ENCODE results near the gene PRKG1. TPM values are rescaled to one million over a fixed set of nuclear protein-coding genes. Genes with fewer than 3 reads are reported as not detected.

The PRKG1 gene
- total and polyA plus RNA-seq, 2 donors (not counting 1 experiment from before 2014, with no cell fraction given) = not detected

DNA sequence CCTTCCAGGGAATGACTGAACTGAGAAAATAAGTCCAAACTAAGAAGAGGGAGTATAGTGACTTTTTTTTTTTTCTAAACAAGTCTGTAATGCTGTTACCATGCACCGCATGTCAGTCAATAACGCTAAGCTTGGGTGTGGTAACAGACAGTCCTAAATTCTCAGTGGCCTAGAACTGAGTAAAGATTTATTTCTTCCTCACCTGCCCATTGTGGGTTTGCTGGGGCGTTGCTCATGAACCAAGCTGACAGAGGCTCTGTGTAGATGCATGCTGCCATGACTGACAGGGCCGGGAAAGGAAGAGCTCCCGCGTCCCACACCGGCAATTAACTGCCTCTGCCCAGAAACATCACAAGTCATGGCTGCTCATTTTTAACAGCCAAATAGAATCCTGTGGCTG lies 25.5 kb upstream of the PRKG1 start:
- Mint-ChIP-seq H3K27ac (no peak overlapping the region), H3K9me3 (ENCODE audit: insufficient read depth) (no peaks in the 10 kb centered on the region), H3K4me1 (no peaks in the 10 kb centered on the region), H3K27me3 (peaks cover 3% of the 10 kb centered on the region), H3K4me3 (no peak overlapping the region)
- TF ChIP-seq, protein P1, sequence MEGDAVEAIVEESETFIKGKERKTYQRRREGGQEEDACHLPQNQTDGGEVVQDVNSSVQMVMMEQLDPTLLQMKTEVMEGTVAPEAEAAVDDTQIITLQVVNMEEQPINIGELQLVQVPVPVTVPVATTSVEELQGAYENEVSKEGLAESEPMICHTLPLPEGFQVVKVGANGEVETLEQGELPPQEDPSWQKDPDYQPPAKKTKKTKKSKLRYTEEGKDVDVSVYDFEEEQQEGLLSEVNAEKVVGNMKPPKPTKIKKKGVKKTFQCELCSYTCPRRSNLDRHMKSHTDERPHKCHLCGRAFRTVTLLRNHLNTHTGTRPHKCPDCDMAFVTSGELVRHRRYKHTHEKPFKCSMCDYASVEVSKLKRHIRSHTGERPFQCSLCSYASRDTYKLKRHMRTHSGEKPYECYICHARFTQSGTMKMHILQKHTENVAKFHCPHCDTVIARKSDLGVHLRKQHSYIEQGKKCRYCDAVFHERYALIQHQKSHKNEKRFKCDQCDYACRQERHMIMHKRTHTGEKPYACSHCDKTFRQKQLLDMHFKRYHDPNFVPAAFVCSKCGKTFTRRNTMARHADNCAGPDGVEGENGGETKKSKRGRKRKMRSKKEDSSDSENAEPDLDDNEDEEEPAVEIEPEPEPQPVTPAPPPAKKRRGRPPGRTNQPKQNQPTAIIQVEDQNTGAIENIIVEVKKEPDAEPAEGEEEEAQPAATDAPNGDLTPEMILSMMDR (IDR thresholded peaks at IDR 0.05) = no peak
- TF ChIP-seq EZH2 (IDR thresholded peaks at IDR 0.05; ENCODE audit: borderline replicate concordance, insufficient read depth, low read depth, low read length, poor library complexity, severe bottlenecking) = no peak
- H4K20me1 ChIP-seq (ENCODE audit: control insufficient read depth, insufficient read depth, low read length, poor library complexity, severe bottlenecking) = no peaks in the 10 kb centered on the region
- WGBS (ENCODE audit: insufficient coverage) = 75% methylated on average over 2 of the region's 7 CpGs
- H3K9ac ChIP-seq (ENCODE audit: low read length) = no peak overlapping the region
- intact Hi-C loops (cut with micrococcal nuclease) = no loop called here
- CTCF ChIA-PET = no interaction called here
- POLR2A ChIA-PET = no interaction called here
- DNase-seq = no peak
- H3K4me3 ChIP-seq (ENCODE audit: control extremely low read depth in 1 of 5, extremely low read depth in 1 of 5, insufficient read depth in 1 of 5, low read depth in 2 of 5, low read length in 4 of 5) = no peak overlapping the region
- no peaks in the 10 kb centered on the region for H3K4me1 ChIP-seq (ENCODE audit: control insufficient read depth in 2 of 2, insufficient read depth in 2 of 2, low read length in 2 of 2)
- no peak for ATAC-seq (ENCODE audit: low read depth)
- no peaks in the 10 kb centered on the region for H3K79me2 ChIP-seq (ENCODE audit: control insufficient read depth, insufficient read depth, low read length)
- no peaks in the 10 kb centered on the region for H3K9me3 ChIP-seq (ENCODE audit: control extremely low read depth in 1 of 3, control insufficient read depth in 2 of 3, insufficient read depth in 1 of 3, low read length in 2 of 3)
- H3K27me3 ChIP-seq (replicated peaks in 1 of 4; ENCODE audit: control extremely low read depth in 1 of 4, control insufficient read depth in 3 of 4, insufficient read depth in 4 of 4, low read length in 3 of 4) = no peaks in the 10 kb centered on the region
- no peak overlapping the region for H3K27ac ChIP-seq (ENCODE audit: low read length in 2 of 2)
- H2AFZ ChIP-seq (ENCODE audit: insufficient read depth, low read depth, low read length, poor library complexity, severe bottlenecking) = no peak overlapping the region
- no peaks in the 10 kb centered on the region for H3K36me3 ChIP-seq (replicated peaks in 1 of 2; ENCODE audit: control extremely low read depth in 1 of 2, control insufficient read depth in 1 of 2, extremely low read depth in 1 of 2, insufficient read depth in 2 of 2, low read length in 1 of 2)
- no peak overlapping the region for H3K4me2 ChIP-seq (replicated peaks; ENCODE audit: low read depth, low read length, poor library complexity, severe bottlenecking)

DNA sequence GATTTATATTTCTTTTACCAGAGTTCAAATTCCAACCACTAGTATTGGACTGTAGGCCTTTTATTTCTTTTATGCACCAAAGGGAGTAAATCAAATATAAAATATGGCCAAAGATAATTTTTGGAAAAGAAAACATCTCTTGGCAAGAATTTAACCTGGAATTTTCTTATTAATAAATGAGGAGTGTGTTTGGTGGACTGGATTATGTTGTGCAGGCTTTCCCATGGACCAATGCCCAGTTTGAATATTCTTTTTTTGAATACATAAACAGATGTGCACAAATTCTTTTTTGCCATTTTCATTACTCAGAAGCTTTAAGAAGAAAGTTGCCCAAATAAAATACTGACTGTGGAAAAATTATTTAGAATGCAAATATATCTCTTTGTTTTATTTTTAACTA lies 22.1 kb upstream of the PRKG1 start:
- no peak overlapping the region for H2AFZ ChIP-seq (ENCODE audit: insufficient read depth, low read depth, low read length, poor library complexity, severe bottlenecking)
- H3K27me3 Mint-ChIP-seq = peaks cover 3% of the 10 kb centered on the region
- H3K9ac ChIP-seq (ENCODE audit: low read length) = no peak overlapping the region
- H4K20me1 ChIP-seq (ENCODE audit: control insufficient read depth, insufficient read depth, low read length, poor library complexity, severe bottlenecking) = no peaks in the 10 kb centered on the region
- ATAC-seq (ENCODE audit: low read depth) = no peak
- H3K27me3 ChIP-seq (replicated peaks in 1 of 4; ENCODE audit: control extremely low read depth in 1 of 4, control insufficient read depth in 3 of 4, insufficient read depth in 4 of 4, low read length in 3 of 4) = no peaks in the 10 kb centered on the region
- intact Hi-C loops (cut with micrococcal nuclease) = no loop called here
- H3K27ac Mint-ChIP-seq = no peak overlapping the region
- no peaks in the 10 kb centered on the region for H3K4me1 ChIP-seq (ENCODE audit: control insufficient read depth in 2 of 2, insufficient read depth in 2 of 2, low read length in 2 of 2)
- no peak overlapping the region for H3K4me3 ChIP-seq (ENCODE audit: control extremely low read depth in 1 of 5, extremely low read depth in 1 of 5, insufficient read depth in 1 of 5, low read depth in 2 of 5, low read length in 4 of 5)
- no peak for DNase-seq
- H3K9me3 Mint-ChIP-seq (ENCODE audit: insufficient read depth) = no peaks in the 10 kb centered on the region
- TF ChIP-seq EZH2 (IDR thresholded peaks at IDR 0.05; ENCODE audit: borderline replicate concordance, insufficient read depth, low read depth, low read length, poor library complexity, severe bottlenecking) = no peak
- TF ChIP-seq, protein P1 (IDR thresholded peaks at IDR 0.05) = no peak
- ChIA-PET POLR2A (no interaction called here), CTCF (no interaction called here)
- H3K9me3 ChIP-seq (ENCODE audit: control extremely low read depth in 1 of 3, control insufficient read depth in 2 of 3, insufficient read depth in 1 of 3, low read length in 2 of 3) = no peaks in the 10 kb centered on the region
- no peaks in the 10 kb centered on the region for H3K79me2 ChIP-seq (ENCODE audit: control insufficient read depth, insufficient read depth, low read length)
- H3K36me3 ChIP-seq (replicated peaks in 1 of 2; ENCODE audit: control extremely low read depth in 1 of 2, control insufficient read depth in 1 of 2, extremely low read depth in 1 of 2, insufficient read depth in 2 of 2, low read length in 1 of 2) = no peaks in the 10 kb centered on the region
- no peak overlapping the region for H3K4me3 Mint-ChIP-seq
- no peak overlapping the region for H3K4me2 ChIP-seq (replicated peaks; ENCODE audit: low read depth, low read length, poor library complexity, severe bottlenecking)
- no peak overlapping the region for H3K27ac ChIP-seq (ENCODE audit: low read length in 2 of 2)
- H3K4me1 Mint-ChIP-seq = no peaks in the 10 kb centered on the region

All from B cell (primary cell).